CD4-positive, alpha-beta T cell treated with Interleukin-6 at 100 ng/mL for 8 hours (primary cell): ENCODE results near the gene PMF1.
A peak's percentile ranks its signal among the peaks of the same experiment; 100 is the strongest.
"Not testable (repeated sequence)": the region's sequence is repeated elsewhere in the genome, so short reads cannot be mapped to it uniquely, and the experiment has no call there.

ENCODE experiments used
- DNase-seq: peaks from one replicate; pipeline ENCODE4 v3.0.0-alpha.2; 2020; ENCODE audit warnings: mixed read lengths, low spot score

The PMF1 gene

DNA sequence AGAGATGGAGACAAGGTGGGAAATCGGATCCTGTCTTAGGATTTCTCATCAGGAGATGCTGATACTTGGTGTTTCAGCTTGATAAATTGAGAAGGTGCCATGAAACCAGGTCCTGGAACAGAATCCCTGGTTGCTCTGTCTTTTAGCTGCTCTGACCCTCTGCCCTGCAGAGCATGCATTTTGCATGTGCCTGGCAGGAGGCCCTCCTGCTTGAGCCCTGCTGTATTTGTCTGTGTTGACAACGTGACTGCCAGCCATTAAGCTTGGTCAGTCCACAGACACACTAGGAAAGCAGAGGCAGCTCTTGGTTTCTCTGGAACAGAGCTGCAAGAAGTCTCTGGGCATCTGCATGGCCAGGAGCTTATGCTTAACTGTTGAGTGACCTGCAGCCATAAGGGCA lies 16.4 kb upstream of the PMF1 start:
- no peak for DNase-seq

DNA sequence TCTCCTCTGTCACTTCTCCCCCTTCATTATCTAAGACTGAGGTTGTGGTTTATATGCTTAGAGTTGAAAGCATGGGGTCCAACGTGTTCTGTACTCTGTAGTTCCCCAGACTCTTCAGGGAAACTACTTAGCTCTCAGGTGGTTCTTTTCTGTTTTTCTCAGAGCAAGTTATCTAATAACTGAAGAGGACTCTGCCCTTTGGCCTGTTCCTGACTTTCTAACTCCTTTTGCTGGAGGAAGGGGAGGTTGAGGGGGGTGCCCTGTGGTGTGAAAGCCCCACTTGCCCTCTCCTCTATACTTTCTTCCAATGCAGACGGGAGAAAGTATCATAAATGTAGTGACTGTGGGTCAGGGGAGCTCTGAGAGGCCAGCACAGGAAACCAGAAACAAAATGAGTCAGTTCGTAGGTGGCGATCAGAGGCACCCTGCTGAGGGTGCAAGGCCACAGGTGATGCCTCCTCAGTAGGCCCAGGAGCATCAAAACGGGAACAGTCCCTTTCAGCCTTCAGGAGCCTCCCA lies 13.9 kb upstream of the PMF1 start:
- no peak for DNase-seq

DNA sequence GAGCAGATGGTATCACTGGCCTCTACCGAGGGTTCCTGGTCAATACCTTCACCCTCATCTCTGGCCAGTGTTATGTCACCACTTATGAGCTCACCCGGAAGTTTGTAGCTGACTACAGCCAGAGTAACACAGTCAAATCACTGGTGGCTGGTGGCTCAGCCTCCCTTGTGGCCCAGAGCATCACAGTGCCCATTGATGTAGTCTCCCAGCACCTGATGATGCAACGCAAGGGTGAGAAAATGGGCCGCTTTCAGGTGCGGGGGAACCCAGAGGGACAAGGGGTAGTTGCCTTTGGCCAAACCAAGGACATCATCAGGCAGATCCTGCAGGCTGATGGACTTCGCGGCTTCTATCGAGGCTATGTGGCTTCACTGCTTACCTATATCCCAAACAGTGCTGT lies 12.8 kb upstream of the PMF1 start:
- DNase-seq, result no peak

DNA sequence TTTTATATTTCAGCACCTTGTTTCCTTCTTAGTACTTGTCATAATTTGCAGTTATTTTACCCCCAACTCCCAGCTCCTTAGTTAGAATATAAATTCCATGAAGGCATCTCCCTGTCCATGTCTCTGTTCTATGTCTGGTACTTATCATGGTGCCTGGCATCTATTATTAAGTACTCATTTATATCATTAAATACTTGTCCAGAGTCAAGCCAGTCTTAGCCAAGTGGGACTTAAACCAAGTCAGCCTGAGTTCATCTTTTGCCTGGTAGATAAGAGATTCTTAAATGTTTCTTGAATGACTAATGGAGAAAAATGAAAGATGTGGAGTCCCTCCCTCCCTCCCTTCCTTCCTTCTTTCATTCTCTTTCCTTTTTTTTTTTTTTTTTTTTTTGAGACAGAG lies 9.5 kb upstream of the PMF1 start:
- no peak for DNase-seq

DNA sequence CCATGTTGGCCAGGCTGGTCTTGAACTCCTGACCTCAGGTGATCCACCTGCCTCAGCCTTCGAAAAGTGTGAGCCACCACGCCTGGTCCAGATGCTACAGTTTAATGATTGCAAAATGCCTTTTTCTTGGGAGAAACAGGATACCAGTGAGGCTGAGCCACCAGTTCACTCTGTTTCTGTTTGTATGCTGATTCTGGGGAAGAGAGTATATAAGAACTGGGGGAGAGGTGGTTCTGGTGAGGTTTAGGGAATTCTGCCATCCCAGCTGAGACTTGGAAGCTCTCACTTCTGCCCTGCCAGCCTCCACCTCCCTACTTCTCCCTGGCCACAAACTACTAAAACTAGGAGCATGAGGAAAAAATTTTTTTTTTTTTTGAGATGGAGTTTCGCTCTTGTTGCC lies 8.1 kb upstream of the PMF1 start:
- DNase-seq, result no peak

DNA sequence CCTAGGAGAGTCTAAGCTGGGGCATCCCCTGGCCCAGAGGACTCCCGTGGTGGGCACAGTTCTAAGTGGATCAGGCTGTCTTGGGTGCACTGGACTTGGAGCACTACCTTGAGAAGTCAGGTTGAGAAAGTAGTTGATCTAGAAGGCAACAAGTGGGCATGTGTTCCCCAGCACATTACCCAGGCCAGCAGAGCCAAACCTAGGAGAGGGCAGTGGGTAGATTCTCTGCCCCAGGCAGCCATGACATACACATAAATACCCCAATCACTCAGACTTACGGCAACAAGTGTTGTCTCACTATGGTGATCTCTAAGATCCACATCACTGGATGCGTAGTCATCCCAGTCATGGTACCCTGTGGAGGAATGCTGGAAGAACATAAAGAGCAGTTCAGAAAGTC lies 1.6 kb upstream of the PMF1 start:
- no peak for DNase-seq

DNA sequence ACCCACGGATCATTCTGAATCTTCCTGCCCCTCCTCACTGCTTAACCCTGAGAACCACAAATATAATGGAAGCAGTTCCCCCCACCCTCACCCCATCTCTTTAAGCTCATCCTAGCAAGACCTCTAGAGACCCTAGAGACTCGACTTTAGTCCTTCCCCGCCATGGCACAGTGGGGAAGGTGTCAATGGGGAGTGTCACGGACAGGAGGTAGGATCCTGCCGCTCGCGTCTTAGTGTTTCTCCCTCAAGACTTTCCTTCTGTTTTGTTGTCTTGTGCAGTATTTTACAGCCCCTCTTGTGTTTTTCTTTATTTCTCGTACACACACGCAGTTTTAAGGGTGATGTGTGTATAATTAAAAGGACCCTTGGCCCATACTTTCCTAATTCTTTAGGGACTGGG lies 677 bp upstream of the PMF1 start:
- no peak for DNase-seq

DNA sequence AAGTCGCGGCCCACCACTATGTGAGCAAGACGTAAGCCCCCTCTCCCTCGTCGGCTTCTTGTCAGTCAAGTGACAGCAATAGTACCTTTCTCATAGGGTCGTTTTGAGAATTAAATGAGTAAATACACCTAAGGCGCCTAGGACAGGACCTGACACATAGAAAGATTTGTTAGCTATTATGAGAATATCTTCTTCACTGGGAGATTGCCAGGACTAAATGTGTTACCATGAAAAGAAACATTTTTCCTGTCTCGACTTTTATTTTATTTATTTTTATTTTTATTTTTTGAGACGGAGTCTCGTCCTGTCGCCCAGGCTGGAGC lies 798 bp downstream of the PMF1 start:
- DNase-seq, result no peak

DNA sequence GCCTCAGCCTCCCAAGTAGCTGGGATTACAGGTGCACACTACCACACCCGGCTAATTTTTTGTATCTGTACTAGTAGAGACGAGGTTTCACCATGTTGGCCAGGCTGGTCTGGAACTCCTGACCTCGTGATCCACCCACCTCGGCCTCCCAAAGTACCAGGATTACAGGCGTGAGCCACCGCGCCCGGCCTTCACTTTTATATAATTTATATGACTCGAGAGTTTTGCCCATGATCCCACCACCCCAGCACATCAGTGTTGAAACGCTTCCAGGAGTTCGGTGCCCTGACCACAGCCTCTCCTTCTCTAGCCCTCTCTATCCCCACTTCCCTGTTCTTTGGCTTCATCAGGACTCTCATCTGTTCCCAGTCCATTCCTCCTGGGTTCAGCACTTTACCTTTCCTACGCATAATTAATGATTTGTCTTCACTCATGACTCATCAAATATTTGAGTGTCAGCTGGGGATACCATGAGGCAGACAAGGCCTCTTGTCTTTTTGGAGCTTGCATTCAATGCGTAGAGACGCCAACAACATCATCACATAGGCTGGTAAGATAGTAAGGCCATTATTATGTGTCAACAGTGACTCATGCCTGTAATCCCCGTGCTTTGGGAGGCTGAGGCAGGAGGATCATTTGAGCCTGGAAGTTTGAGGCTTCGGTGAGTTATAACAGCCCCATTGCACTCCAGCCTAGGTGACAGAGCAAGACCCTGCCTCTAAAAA lies 1.4 kb downstream of the PMF1 start:
- peak; percentile 21 for DNase-seq

DNA sequence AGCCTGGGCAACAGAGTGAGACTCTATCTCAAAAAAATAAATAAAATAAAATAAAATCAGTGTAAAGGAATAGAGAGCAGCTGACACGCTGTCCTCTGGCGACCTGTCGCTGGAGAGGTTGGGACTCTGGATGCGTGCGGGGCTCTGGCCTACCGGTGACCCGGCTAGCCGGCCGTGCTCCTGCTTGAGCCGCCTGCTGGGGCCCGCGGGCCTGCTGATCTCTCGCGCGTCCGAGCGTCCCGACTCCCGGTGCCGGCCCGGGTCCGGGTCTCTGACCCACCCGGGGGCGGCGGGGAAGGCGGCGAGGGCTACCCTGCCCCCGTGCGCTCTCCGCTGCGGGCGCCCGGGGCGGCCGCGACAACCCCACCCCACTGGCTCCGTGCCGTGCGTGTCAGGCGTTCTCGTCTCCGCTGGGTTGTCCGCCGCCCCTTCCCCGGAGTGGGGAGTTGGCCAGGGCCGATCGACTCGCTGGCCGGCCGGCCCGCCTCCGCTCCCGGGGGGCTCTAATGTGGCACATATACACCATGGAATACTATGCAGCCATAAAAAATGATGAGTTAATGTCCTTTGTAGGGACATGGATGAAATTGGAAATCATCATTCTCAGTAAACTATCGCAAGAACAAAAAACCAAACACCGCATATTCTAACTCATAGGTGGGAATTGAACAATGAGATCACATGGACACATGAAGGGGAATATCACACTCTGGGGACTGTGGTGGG lies 3.7 kb downstream of the PMF1 start:
- DNase-seq, result not testable (repeated sequence)

DNA sequence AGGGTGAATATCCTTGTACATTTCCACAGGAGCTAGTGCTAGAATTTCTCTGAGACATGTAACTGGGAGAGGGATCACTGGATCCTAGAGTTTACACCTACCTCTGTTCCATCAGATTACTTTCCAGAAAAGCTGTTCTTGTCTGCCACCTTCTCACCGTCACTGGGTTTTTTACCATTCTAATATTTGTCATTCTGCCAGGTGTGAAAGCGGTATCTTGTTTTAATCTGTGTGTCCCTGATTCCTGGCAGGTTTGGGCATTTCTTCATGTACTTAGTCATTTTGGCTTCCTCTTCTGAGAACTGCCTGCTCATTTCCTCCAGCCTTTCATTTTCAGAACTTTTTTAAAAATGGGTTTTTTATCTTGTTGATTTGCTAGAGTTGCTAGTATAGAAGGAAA lies 5.1 kb downstream of the PMF1 start:
- DNase-seq, result peak; percentile 75

DNA sequence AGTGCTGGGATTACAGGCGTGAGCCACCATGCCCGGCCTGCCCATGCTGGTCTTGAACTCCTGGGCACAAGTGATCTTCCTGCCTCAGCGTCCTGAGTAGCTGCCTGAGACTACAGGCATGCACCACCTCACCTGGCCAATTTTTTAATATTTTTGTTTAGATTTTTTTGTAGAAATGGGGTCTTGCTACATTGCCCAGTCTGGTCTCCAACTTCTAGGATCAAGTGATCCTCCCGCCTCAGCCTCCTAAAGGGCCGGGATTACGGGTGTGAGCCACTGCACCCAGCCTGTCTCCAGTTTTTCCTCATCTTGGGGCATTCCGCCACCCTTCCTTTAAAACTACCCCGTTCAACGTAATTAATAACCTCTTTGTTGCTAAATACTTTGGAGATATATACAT lies 7.4 kb downstream of the PMF1 start:
- DNase-seq, result no peak

DNA sequence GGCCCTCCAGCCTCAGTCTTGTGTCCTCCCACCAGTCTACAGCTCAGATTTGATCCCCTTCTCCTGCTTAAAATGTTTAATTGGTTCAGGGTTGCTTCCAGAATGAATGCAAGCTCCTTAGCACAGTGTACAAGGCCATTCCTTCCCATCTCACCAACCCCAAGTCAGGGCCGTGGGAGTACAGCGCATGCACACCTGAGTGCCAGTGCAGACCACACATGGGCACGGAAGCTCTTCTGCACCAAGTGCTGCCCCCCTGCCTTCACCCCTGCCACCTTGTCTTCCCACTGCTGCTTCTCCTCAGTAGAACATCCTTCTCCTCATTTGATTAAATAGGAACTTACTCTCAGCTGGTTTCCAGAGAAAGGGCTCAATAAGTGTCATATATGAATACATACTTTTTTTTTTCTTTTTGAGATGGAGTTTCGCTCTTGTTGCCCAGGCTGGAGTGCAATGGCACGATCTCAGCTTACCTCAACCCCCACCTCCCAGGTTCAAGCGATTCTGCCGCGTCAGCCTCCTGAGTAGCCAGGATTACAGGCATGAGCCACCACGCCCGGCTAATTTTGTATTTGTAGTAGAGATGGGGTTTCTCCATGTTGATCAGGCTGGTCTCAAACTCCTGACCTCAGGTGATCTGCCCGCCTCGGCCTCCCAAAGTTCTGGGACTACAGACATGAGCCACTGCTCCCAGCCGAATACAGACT lies 9.3 kb downstream of the PMF1 start:
- DNase-seq, result no peak

DNA sequence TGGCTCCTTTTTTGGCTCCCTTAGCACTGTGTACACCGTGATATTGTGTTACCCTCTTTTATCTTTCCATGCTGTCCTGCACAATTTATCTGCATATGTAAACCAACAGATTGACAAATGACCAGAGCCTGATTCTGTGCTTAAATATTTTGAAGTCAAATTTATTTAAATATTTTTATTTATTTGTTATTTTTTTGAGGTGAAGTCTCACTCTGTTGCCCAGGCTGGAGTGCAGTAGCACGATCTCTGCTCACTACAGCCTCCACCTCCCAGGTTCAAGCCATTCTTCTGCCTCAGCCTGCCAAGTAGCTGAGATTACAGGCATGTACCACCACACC lies 12.8 kb downstream of the PMF1 start:
- DNase-seq, result no peak

DNA sequence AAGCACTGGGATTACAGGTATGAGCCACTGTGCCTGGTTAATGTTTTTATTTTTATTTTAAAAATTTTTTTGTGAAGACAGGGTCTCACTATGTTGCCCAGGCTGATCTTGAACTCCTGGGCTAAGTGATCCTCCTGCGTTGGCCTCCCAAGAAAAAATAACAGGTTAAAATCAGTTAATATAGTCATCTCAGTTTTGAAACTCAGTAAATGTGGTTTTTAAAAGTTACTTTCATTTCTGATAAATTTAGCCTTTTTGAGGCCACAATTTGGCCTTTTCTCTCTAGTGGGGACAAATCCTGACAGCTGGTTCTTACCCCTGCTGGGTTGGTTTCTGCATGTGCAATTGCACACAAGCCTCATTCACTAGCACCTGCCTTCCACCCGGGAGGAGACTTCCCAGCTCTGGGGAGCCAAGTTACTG lies 13.3 kb downstream of the PMF1 start:
- no peak for DNase-seq

DNA sequence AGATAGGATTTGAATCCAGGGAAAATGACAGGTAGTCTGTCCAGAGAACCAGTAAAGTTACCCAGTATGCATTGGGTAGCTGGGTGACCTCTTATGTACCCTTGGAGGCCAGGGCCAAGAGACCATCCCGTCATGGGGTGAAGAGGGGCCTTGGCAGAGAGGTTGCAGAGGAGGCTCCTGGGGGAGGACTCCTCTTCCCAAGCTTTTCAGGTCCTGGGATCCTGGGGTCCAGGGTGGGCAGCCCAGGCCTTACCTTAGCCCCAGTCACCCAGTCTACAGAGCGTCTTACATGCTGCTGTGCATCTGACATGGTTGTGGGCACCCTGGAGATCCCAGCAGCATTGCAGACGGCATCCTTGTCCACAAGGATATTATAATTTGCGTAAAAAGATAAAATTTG lies 14.0 kb downstream of the PMF1 start:
- DNase-seq, result no peak

DNA sequence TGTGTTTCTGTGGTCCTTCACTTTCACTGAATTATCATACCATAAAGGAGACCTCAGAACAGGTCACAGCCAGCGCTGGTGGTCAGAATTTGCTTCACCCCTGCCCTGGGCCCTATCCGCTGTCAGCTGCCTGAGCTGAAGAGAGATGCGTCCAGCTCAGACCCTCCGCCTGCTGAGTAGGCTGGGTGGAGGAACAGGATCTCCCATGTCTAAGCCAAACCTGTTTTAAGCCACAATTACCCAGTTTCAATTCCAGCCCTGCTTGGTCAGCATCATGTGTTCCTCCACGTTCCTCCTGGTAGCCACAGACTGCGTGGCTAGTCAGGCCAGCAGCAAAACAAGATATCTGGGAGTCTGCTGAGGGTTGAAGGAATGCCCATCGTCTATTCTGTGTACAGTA lies 15.7 kb downstream of the PMF1 start:
- DNase-seq, result no peak

DNA sequence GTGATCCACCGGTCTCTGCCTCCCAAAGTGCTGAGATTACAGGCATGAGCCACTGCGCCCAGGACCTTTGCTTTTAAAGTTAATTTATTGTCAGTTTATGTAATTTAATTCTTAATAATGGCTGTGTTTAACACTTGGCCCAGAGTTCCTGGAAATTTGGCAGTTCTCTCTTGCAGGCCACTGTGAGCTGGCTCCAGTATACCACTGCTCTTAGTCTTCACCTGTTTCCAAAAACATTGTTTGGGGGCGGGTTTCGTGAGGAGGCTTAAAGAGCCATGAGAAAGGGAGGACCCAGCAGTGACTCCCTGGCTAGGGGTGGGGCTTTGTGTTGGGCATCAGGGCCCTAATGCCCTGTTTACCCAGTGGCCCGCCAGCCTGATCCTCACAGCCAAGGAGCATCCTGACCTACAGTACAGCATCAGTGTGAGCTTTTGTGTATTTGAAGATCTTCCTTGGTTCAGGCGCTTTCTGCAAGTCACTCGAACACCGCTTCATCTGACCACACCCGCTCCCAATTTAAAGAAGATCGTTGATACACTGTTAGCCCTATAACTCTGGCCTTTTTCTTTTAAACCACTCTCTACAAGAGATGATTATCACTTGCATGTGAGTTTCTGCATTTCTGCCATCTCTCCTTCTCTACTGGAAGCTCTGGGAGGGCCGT lies 17.1 kb downstream of the PMF1 start:
- no peak for DNase-seq

DNA sequence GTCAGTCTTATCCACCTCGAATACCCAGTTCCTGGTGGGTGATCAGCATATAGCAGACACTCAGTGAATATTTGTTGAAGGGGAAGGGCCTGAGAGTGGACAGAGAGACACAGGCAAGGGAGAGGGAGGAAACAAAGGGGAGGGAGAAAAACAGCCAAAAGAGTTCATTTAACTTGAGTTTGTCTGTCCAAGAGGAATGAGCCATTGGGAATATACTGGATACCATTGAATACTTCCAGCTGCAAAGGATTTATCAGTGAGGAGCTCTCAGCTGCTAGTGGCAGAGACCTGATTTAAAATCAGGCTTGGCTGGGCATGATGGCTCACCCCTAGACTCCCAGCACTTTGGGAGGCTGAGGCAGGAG lies 17.6 kb downstream of the PMF1 start:
- no peak for DNase-seq

DNA sequence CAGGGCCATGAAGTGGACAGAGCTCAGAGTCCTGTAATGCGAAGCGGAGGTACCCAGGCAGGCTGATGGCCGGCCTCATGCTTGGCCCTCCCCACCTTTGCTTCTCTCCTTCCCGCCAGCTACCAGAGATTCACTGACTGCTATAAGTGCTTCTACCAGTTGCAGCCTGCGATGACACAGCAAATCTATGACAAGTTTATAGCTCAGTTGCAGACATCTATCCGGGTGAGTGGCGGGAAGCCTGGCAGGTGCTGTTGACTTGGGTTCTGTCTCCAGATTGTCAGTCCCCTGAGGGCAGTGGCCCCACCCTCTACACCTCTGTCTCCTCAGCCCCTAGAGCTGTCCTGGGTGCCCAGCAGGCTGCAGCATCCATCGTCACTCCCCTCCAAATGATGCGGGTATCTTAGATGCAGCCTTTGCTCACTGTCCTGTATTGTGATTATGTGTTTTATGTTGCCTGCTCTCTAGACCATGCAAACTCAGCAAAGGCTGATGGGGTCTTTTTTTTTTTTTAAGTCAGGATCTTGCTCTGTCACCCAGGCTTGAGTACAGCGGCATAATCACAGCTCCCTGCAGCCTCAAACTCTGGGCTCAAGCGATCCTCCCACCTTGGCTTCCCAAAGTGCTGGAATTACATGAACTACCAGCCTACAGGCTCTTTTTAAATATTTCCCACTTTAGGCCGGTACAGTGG lies 19.5 kb downstream of the PMF1 start:
- no peak for DNase-seq

DNA sequence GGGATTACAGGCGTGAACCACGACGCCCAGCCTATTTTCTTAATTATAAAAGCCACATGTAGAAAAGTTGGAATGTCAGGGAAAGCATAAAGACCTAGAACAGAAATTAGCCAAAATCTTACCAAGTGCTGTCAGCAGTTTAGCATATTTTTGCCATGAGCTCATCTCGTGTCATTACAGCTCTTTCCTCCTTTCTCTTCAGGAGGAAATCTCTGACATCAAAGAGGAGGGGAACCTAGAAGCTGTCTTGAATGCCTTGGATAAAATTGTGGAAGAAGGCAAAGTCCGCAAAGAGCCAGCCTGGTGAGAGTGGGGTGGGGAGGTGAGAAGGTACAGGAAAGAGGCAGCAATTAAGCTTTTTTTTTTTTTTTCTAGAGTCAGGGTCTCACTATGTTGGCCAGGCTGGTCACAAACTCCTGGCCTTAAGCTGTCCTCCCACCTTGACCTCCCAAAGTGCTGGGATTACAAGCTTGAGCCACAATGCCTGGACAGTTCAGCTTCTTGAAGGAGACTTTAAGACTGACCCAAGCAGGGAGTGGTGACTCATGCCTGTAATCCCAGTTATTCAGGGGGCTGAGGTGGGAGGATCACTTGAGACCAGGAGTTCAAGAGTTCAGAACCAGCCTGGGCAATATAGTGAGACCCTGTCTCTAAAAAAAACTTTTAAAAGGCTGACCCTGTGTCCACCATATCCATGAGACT lies 20.8 kb downstream of the PMF1 start:
- no peak for DNase-seq

DNA sequence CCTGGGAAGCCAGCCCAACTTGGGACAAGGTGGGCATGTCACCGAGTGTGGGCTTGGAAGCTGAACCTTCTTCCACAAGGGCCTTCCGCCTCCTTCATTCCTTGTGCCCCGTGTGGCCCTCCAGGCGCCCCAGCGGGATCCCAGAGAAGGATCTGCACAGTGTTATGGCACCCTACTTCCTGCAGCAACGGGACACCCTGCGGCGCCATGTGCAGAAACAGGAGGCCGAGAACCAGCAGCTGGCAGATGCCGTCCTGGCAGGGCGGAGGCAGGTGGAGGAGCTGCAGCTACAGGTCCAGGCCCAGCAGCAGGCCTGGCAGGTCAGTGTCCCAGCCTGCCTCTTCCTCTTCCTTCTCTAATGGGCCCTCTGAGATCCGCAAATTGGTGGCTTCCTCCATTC lies 23.4 kb downstream of the PMF1 start:
- DNase-seq, result no peak
